HL-60 (cell line): ENCODE measurements around the gene FN3K.

Experiments used
- DNase-seq, 2 experiments: peaks; one replicate each; pipeline ENCODE4 v3.0.0-alpha.2; 2010 to 2020; ENCODE audit warnings: low read depth in 1 of 2, low spot score in 1 of 2
- H3K27ac ChIP-seq: fragments of 250-450 bp; sonication (Bioruptor Pico); replicated peaks from 2 replicates; pipeline ENCODE4 v1.5.1; 2020; ENCODE audit warnings: mild to moderate bottlenecking, moderate library complexity
- H3K27me3 ChIP-seq: fragments of 250-450 bp; sonication (Bioruptor Pico); 2 replicates; pipeline ENCODE4 v1.5.1; 2021; ENCODE audit warnings: mild to moderate bottlenecking, moderate library complexity; ENCODE audit not compliant: insufficient read depth, poor library complexity, severe bottlenecking
- H3K4me3 ChIP-seq: replicated peaks from 2 replicates; pipeline ENCODE4 v1.5.1; 2011; ENCODE audit warnings: mild to moderate bottlenecking, control low read depth, low read length; ENCODE audit not compliant: insufficient read depth
- GABPA ChIP-seq: IDR thresholded peaks from 2 replicates; pipeline ENCODE4 v1.6.1; 2012; ENCODE audit warnings: low read depth
- POLR2AphosphoS5 ChIP-seq: IDR thresholded peaks from 2 replicates; pipeline ENCODE4 v1.6.1; 2012; ENCODE audit warnings: low read depth
- SPI1 ChIP-seq: IDR thresholded peaks from 2 replicates; pipeline ENCODE4 v1.6.1; 2012; ENCODE audit warnings: low read depth, mild to moderate bottlenecking, borderline replicate concordance
- TF ChIP-seq, protein P1 (sequence below): IDR thresholded peaks from 2 replicates; pipeline ENCODE4 v1.6.1; 2012; ENCODE audit warnings: low read depth; ENCODE audit not compliant: insufficient replicate concordance
- TF ChIP-seq, protein P2 (sequence below): IDR thresholded peaks from one replicate; pipeline ENCODE4 v1.5.1; 2011; ENCODE audit warnings: low read length, control low read depth, inconsistent platforms; ENCODE audit not compliant: insufficient read depth

Gene FN3K

DNA sequence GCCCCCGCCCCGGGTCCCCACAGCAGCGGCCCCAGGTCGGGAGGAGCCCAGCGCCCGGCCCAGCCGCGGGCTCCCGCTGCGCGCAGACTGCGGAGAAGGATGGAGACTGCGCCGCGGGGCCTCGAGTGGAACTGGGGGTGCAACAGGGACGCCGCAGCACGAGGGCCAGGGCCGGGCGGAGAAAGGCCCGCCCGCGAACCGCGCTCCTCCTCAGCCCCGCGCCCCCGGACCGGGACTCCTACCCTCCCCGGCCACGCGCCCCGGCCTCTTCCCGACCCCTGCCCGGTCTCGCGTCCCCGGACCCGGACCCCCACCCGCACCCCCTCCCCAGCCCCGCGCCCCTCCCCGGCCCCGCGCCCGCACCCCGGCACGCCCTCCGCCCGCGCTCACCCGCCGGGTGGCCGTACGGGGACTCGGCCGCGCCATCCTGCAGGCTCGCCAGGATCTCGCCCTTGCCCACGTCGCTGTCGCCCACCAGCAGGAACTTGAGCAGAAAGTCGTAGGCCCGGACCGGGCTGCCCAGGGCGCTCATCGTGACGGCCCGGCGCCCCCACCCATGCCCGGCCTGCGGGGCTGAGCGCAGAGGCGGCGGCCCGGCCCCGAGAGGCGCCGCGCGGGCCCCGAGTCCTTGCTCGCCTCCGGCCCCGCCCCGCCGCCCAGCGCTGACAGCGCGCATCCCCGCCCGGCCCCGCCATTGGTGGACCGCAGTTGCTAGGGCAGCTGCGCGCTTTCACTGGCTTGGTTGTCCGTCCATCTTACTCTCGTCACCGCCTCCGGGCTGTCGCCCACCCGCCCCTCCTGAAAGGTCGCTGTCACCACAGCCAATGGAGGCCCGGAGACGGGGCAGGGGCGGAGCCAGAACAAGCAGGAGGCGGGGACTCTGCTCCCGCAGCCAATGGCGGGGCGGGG lies 37.1 kb upstream of the FN3K start, which contains the start of gene RAB40B:
TSS of gene RAB40B (minus strand) at position 634 of the 909 bp plus-strand sequence. CDS start at position 532, 102 bp downstream.
- DNase-seq = peak; percentile 92 to 98
- H3K27ac ChIP-seq = no peak within 1 kb of the TSS
- TF ChIP-seq GABPA (no peak), POLR2AphosphoS5 (no peak), SPI1 (no peak)
- TF ChIP-seq, protein P1, sequence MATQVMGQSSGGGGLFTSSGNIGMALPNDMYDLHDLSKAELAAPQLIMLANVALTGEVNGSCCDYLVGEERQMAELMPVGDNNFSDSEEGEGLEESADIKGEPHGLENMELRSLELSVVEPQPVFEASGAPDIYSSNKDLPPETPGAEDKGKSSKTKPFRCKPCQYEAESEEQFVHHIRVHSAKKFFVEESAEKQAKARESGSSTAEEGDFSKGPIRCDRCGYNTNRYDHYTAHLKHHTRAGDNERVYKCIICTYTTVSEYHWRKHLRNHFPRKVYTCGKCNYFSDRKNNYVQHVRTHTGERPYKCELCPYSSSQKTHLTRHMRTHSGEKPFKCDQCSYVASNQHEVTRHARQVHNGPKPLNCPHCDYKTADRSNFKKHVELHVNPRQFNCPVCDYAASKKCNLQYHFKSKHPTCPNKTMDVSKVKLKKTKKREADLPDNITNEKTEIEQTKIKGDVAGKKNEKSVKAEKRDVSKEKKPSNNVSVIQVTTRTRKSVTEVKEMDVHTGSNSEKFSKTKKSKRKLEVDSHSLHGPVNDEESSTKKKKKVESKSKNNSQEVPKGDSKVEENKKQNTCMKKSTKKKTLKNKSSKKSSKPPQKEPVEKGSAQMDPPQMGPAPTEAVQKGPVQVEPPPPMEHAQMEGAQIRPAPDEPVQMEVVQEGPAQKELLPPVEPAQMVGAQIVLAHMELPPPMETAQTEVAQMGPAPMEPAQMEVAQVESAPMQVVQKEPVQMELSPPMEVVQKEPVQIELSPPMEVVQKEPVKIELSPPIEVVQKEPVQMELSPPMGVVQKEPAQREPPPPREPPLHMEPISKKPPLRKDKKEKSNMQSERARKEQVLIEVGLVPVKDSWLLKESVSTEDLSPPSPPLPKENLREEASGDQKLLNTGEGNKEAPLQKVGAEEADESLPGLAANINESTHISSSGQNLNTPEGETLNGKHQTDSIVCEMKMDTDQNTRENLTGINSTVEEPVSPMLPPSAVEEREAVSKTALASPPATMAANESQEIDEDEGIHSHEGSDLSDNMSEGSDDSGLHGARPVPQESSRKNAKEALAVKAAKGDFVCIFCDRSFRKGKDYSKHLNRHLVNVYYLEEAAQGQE = no peak
- TF ChIP-seq, protein P2, sequence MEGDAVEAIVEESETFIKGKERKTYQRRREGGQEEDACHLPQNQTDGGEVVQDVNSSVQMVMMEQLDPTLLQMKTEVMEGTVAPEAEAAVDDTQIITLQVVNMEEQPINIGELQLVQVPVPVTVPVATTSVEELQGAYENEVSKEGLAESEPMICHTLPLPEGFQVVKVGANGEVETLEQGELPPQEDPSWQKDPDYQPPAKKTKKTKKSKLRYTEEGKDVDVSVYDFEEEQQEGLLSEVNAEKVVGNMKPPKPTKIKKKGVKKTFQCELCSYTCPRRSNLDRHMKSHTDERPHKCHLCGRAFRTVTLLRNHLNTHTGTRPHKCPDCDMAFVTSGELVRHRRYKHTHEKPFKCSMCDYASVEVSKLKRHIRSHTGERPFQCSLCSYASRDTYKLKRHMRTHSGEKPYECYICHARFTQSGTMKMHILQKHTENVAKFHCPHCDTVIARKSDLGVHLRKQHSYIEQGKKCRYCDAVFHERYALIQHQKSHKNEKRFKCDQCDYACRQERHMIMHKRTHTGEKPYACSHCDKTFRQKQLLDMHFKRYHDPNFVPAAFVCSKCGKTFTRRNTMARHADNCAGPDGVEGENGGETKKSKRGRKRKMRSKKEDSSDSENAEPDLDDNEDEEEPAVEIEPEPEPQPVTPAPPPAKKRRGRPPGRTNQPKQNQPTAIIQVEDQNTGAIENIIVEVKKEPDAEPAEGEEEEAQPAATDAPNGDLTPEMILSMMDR = no peak
- peak within 1 kb of the TSS; percentile 60 for H3K4me3 ChIP-seq
- H3K27me3 ChIP-seq = peaks cover 8% of the 10 kb centered on the region

DNA sequence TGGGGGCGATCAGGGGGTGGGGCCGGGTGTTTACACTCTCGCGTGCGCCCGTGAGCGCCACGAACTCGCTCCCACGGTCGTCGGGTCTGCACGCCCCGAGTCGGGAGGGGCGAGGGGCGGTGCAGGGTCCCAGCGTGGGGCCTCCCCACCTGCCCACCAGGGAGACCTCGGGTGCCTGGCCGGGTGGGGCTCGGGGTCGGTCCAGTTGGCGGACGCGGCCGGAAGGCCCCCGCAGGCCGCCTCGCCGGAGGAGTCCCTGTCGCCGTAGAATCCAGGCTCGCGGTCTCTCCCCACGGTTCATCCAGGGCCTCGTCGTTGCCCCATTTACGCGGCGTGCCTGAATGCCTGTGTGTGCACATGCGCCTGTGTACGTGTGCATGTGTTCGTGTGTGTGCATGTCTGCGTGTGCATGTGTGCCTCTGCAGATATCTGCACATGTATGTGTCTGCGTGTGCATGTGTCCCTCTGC lies 36.4 kb upstream of the FN3K start:
- Histone ChIP-seq H3K27ac (no peak overlapping the region), H3K4me3 (peak overlapping the region; percentile 60), H3K27me3 (peaks cover 8% of the 10 kb centered on the region)
- TF ChIP-seq POLR2AphosphoS5 (no peak), SPI1 (no peak), GABPA (no peak)
- TF ChIP-seq, protein P2 = no peak
- TF ChIP-seq, protein P1 = no peak
- peak in 1 of 2 experiments; percentile 5 for DNase-seq

DNA sequence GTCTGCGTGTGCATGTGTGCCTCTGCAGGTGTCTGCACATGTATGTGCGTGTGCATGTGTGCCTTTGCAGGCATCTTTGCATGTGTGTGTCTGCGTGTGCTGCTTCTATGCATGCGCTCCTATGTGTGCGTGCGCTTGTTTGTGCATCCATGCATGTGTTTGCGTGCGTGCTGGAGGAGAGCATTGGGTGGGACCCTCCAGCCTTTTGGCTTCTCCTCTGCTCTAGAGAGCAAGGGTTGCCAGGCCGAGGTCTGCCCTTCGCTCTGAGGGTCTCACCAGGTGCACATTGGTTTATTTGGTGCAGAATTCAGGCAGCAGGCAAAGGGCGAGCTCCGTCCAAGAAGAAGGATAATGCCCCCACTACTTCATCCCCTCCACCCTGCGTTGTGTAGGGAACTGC lies 35.9 kb upstream of the FN3K start:
- no peak for DNase-seq
- Histone ChIP-seq H3K27ac (no peak overlapping the region), H3K4me3 (no peak overlapping the region), H3K27me3 (peaks cover 8% of the 10 kb centered on the region)
- TF ChIP-seq, protein P2 = no peak
- TF ChIP-seq GABPA (no peak), POLR2AphosphoS5 (no peak), SPI1 (no peak)
- TF ChIP-seq, protein P1 = no peak
